HG02588 (cell line): Measurements from ENCODE around the gene OR52I2.

ENCODE experiments used
- ATAC-seq: cut with Tn5 transposase; IDR thresholded peaks from one replicate; pipeline ENCODE4 v1.9.1; 2021; ENCODE audit warnings: mild to moderate bottlenecking, moderate library complexity; ENCODE audit not compliant: unreplicated experiment

Gene OR52I2

DNA sequence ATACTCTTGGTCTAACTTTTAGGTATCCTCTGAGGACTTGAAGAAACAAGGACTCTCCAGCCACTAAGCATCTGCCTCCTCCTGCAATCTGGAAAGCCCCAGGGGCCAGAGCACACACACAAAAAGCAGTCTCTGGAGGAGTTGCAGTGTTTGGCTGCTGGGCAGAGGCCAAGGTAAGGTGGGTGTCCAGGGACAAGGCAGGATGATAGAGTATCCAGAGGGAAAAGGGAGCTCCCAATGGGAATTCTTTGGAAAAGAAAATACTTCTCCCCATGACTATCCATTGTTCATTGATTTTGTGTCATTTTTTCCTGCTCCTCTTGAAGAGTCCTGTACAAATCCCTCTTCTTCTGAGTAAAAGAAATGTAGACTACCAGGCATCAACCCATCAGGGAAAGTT lies at the start of gene OR52I2:
Gene OR52I2 (plus strand): TSS at position 301 of the 400 bp plus-strand sequence.
- no peak for ATAC-seq

DNA sequence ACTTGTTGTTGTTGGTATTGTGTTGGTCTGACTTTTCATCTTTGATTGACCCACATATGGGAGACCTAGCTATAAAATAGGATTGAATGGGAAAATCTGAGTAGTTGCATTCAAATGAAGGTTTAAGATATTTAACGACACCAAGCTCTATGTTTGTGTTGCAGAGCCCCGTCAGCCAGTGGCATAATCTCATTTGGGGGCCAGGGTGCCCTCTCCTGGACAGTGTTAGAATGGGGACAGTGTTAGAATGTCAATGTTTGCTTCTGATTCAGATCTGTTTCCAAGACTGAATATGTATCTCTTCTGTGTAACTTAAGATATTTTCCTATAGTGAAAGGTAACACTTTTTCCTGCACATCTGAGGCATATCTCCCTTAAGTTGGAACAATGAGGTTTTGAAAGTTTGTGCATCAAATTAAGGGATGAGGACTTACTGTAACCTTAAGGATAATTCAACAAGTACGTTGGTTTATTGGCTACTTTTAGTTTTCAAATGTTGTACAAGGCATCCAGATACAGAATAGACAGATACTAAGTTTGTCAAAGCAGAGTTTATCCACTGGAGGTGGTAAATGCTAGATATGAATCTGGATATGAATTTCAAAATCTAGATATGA lies 41.8 kb upstream of the OR52I2 start:
- ATAC-seq = no peak

- ATAC-seq = no peak
Observed at GRCh38 chr11:4541071-4541470, 40.5 kb upstream of the OR52I2 start.

- ATAC-seq = no peak
Observed at GRCh38 chr11:4543561-4543960, 38.0 kb upstream of the OR52I2 start.

- ATAC-seq = no peak
Observed at GRCh38 chr11:4544891-4545290, 36.7 kb upstream of the OR52I2 start, which contains the start of gene OR52M1. OR52M1 (plus strand) TSS chr11:4545191; CDS start chr11:4545191, 0 bp downstream.

DNA sequence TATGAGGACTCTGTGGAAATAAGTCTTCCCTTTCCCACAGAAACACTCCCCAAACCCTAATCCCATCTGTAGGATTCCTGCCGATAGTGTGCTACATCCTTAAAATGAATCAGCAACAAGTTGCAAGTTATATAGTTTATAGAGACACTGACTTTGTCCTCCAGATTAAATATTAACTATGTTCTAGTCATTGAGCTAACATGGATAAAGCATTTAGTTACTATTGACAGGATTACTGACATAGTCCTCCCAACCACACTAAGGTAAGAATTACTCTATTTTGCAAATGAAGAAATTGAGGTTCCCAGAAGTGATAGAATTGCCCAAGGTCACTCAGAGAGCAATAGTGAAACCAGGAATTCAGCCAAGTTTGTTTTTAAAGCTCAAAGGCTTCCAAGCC lies 34.7 kb upstream of the OR52I2 start:
- ATAC-seq = no peak

GRCh38 chr11:4547416-4547815 lies 34.1 kb upstream of the OR52I2 start:
- ATAC-seq = no peak

- no peak for ATAC-seq
Observed at GRCh38 chr11:4551346-4551979, 30.1 kb upstream of the OR52I2 start.

GRCh38 chr11:4559527-4560440 lies 21.8 kb upstream of the OR52I2 start:
- ATAC-seq = no peak

DNA sequence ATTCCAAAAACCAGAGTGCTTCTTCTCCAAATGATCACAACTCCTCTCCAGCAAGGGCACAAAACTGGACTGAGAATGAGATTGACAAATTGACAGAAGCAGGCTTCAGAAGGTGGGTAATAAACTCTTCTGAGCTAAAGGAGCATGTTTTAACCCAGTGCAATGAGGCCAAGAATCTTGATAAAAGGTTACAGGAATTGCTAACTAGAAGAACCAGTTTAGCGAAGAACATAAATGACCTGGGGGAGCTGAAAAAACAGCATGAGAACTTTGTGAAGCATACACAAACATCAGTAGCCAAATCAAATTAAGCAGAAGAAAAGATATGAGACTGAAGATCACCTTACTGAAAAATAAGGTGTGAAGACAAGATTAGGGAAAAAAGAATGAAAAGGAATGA lies 21.1 kb upstream of the OR52I2 start:
- no peak for ATAC-seq

GRCh38 chr11:4565371-4565770 lies 16.2 kb upstream of the OR52I2 start:
- ATAC-seq = no peak

DNA sequence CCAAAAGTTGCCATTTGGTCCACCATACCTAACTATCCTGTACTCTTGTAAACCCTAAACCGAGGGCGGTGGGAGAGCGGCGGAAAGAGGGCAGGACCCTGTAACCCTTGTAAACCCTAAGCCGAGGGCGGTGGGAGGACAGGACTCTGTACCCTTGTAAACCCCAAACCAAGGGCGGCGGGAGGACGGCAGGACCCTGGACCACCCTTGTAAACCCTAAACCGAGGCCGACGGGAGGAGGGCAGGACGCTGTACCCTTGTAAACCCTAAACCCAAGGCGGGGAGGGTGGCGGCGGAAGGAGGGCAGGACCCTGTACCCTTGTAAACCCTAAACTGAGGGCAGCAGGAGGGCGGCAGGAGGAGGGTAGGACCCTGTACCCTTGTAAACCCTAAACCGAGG lies 12.5 kb upstream of the OR52I2 start:
- no peak for ATAC-seq

DNA sequence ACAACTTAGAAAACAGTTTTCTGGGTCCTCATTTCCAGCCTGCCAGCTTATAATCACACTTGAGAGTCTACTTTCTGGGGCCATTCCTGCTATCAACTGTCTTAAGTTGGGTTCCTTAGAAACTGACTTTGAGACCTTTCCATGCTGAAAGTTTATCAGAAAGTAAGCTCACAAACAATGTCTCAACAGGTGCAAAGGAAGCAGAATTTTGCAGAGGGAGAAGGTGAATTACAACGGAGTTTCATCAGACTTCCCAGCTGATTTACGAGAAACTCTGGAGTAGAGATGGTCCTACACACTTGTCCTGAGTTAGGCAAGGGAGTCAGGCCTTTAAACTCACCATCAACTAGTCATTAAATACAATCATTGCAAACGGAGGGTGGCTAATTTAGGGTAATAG lies 4.7 kb upstream of the OR52I2 start:
- no peak for ATAC-seq

- no peak for ATAC-seq
Observed at GRCh38 chr11:4577761-4578160, 3.8 kb upstream of the OR52I2 start.

DNA sequence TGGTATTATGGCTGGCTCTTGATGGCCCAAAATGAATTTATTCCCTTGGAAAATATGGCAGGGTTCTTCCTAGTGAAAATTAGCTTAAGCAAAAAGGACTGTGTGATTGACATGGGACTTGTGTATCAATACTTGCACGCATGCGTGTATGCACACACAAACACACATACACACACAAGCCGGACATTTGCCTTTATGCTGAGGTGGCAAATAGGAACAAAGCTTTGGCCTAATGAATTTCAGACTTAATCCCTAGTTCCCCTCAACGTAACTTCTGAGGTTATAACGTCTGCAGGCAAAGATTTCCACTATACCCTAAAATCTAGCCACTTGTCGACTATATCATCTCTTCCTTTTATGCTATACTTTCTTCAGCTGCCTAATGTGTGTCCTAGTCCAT lies 2.9 kb upstream of the OR52I2 start:
- no peak for ATAC-seq

GRCh38 chr11:4580124-4580523 lies 1.4 kb upstream of the OR52I2 start:
- no peak for ATAC-seq

DNA sequence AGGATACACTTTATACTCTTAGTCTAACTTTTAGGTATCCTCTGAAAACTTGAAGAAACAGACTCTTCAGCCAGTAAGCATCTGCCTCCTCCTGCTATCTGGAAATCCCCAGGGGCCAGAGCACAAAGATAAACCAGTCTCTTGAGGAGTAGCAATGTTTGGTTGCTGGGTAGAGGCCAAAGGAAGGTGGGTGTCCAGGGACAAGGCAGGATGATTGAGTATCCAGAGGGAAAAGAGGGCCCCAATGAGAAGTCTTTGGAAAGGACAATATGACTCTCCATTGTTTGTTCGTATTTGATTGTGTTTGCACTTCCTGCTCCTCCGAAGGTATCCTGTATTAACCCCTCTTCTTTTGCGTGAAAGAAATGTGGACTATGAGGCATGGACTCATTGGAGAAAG lies 7.5 kb downstream of the OR52I2 start:
- no peak for ATAC-seq

GRCh38 chr11:4593739-4594138 lies 12.2 kb downstream of the OR52I2 start, which contains the start of gene OR52I1:
OR52I1 (plus strand) TSS chr11:4594039; CDS start chr11:4594039, 0 bp downstream.
- ATAC-seq = no peak

GRCh38 chr11:4605057-4605456 lies 23.5 kb downstream of the OR52I2 start:
- ATAC-seq = no peak

DNA sequence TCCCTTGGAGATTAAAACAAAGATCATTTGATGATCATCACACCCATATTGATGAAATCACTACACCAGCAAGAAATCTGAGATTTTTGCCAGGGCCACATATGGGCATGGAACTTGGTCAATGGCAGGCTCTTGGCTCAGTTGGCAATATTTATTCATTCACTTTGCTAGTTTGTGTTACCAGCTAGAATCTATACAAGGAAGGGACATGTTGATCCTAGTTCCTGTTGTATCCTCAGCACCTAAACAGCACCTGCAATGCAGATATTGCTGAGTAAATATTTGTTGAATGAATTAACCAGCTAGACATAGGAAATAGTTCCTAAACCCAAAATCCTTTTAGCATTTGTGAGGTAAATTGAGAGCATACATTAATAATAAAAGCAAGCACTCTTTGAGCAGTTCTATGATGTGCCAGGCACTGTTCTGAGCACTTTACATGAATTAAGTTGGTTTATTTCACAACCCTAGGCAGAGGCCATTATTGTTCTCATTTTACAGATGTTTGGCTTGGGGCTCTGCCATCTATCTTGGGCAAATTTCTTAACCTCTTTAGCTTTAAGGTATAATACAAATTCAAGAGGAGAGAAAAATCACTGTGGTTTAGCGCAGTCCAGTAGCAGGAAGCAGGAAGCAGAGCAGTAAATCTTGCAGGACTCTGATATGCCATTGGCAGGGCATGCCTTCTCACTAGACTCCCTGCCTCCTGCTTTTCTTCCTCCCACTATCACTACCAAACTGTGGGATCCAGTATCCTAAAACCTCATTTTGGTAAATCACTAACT lies 24.9 kb downstream of the OR52I2 start:
- no peak for ATAC-seq

DNA sequence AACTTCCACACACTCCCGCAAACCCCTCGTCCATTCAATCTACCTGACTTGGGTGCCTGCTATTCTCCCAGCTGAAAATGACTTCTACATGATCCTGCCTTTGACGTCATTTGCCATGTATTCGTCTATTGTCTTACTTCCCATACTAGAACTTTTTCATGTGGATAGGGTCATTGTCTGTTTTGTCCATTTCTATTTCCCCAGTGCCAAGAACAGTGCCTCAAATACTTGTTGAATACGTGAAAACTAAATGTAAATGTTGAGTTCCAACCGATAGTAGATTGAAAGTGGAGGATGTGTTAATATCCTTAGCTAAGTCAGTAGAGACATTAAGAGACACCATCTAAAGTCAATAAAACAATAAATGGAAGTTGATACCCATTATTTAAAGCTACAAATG lies 25.6 kb downstream of the OR52I2 start:
- no peak for ATAC-seq
